ENCODE measurements around the gene CCDC34. TPM values are rescaled to one million over a fixed set of nuclear protein-coding genes. Genes with fewer than 3 reads are reported as not detected.

The CCDC34 gene
- total RNA-seq, 2 experiments from 2014 or later = 20.8 to 38.5 TPM

DNA sequence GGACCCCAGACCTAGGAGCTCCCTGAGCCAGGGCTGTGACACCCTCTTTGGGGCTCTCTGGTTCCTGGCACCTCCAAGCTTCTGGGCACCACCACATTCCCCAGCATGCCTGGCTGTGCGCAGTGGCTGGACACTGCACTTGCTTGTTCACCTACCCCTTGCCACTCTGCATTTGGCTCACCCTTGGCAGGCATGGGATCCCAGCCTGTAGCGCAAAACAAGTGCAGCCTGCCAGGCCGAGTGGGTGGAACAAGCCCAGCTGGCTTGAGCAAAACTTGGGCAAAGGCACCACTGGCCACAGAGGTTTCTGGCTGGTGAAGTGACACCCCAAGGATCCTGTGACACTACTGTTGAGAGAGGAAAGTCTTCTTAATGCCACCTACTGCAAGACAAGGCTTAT, 57.3 kb downstream of the CCDC34 start:
- no peaks in the 10 kb centered on the region for H3K4me1 ChIP-seq (ENCODE audit: insufficient read depth, low read length, poor library complexity, severe bottlenecking)
- no peak overlapping the region for H2AFZ ChIP-seq (ENCODE audit: low read length)
- no peaks in the 10 kb centered on the region for H3K79me2 ChIP-seq (ENCODE audit: insufficient read depth, low read depth, low read length)
- H3K9me2 ChIP-seq (ENCODE audit: insufficient read depth, low read length) = no peaks in the 10 kb centered on the region
- H3K27ac ChIP-seq (ENCODE audit: low read depth, low read length, poor library complexity, severe bottlenecking) = no peak overlapping the region
- no peak for TF ChIP-seq EZH2phosphoT487 (IDR thresholded peaks at IDR 0.05; ENCODE audit: borderline replicate concordance, low read depth, low read length)
- TF ChIP-seq, protein P1, sequence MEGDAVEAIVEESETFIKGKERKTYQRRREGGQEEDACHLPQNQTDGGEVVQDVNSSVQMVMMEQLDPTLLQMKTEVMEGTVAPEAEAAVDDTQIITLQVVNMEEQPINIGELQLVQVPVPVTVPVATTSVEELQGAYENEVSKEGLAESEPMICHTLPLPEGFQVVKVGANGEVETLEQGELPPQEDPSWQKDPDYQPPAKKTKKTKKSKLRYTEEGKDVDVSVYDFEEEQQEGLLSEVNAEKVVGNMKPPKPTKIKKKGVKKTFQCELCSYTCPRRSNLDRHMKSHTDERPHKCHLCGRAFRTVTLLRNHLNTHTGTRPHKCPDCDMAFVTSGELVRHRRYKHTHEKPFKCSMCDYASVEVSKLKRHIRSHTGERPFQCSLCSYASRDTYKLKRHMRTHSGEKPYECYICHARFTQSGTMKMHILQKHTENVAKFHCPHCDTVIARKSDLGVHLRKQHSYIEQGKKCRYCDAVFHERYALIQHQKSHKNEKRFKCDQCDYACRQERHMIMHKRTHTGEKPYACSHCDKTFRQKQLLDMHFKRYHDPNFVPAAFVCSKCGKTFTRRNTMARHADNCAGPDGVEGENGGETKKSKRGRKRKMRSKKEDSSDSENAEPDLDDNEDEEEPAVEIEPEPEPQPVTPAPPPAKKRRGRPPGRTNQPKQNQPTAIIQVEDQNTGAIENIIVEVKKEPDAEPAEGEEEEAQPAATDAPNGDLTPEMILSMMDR (conservative IDR thresholded peaks at IDR 0.05; ENCODE audit: low read length) = no peak
- no peak for DNase-seq (ENCODE audit: low spot score)
- intact Hi-C loops (cut with micrococcal nuclease; ENCODE audit: unreplicated experiment) = no loop called here
- H3K36me3 ChIP-seq (ENCODE audit: insufficient read depth, low read length) = no peaks in the 10 kb centered on the region
- no peaks in the 10 kb centered on the region for H4K20me1 ChIP-seq (ENCODE audit: insufficient read depth, low read length)
- no peak overlapping the region for H3K4me3 ChIP-seq (ENCODE audit: low read depth, low read length, poor library complexity, severe bottlenecking)
- CTCF ChIA-PET (ENCODE audit: unreplicated experiment) = no interaction called here
- H3K9me3 ChIP-seq (ENCODE audit: low read length) = no peaks in the 10 kb centered on the region; the same call in 1 of the 2 replicates
- POLR2A ChIA-PET = interaction anchor here (1.4 kb wide), 1 partner anchor 9 kb away, joined by 4 read pairs; no protein-coding TSS in a partner anchor
- no TSS peak for BruUV-seq (replicated peaks)
- no peak overlapping the region for H3K4me2 ChIP-seq (ENCODE audit: low read length)

DNA sequence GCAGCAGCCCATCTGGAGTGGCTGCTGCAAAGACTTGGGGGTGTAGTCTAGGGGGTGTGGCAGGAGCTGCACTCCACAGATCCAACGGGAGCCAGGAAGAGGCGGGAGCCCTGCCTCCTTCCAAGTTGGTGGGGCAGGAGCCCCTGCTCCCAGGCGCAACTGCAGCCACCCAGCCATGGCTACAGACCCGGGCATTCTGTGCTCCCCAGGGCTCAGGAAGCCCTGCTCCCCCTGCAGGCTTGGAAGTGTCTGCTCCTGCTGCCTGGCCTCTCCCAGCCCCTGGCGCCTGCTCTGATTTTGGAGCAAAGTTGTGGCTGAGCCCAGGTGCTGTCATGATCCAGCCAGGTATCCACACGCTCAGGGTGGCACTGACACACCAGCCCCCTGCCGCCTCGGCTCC, 58.5 kb downstream of the CCDC34 start:
- no peak overlapping the region for H3K4me2 ChIP-seq (ENCODE audit: low read length)
- no peak for TF ChIP-seq EZH2phosphoT487 (IDR thresholded peaks at IDR 0.05; ENCODE audit: borderline replicate concordance, low read depth, low read length)
- TF ChIP-seq, protein P1 (conservative IDR thresholded peaks at IDR 0.05; ENCODE audit: low read length) = no peak
- ChIA-PET CTCF (ENCODE audit: unreplicated experiment) (no interaction called here), POLR2A (no interaction called here)
- no peaks in the 10 kb centered on the region for H4K20me1 ChIP-seq (ENCODE audit: insufficient read depth, low read length)
- H3K4me3 ChIP-seq (ENCODE audit: low read depth, low read length, poor library complexity, severe bottlenecking) = no peak overlapping the region
- no peaks in the 10 kb centered on the region for H3K36me3 ChIP-seq (ENCODE audit: insufficient read depth, low read length)
- no peaks in the 10 kb centered on the region for H3K9me2 ChIP-seq (ENCODE audit: insufficient read depth, low read length)
- H2AFZ ChIP-seq (ENCODE audit: low read length) = no peak overlapping the region
- no peak overlapping the region for H3K27ac ChIP-seq (ENCODE audit: low read depth, low read length, poor library complexity, severe bottlenecking)
- H3K4me1 ChIP-seq (ENCODE audit: insufficient read depth, low read length, poor library complexity, severe bottlenecking) = no peaks in the 10 kb centered on the region
- no TSS peak for BruUV-seq (replicated peaks)
- DNase-seq (ENCODE audit: low spot score) = no peak
- intact Hi-C loops (cut with micrococcal nuclease; ENCODE audit: unreplicated experiment) = no loop called here
- no peaks in the 10 kb centered on the region for H3K79me2 ChIP-seq (ENCODE audit: insufficient read depth, low read depth, low read length)
- H3K9me3 ChIP-seq (ENCODE audit: low read length) = no peaks in the 10 kb centered on the region; the same call in 1 of the 2 replicates

DNA sequence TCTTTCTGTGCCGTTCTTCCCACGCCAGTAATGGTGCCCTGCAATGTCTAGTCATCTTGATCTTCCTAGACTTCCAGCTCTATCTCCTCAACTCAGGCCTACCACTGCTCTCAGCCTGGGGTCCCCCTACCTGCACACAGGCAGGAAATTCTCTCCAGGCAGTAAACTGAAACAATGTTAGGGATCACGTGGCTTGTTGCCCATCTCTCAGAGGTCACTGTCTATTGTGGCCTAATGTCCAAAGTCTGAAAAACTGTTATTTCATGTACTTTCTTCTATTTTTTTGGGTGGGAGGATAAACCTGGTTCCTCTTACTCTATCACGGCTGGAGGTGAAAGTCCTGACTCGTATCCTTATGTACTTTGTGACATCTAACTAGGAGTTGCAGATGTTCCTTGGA, 59.1 kb downstream of the CCDC34 start:
- no peaks in the 10 kb centered on the region for H3K9me2 ChIP-seq (ENCODE audit: insufficient read depth, low read length)
- TF ChIP-seq EZH2phosphoT487 (IDR thresholded peaks at IDR 0.05; ENCODE audit: borderline replicate concordance, low read depth, low read length) = no peak
- TF ChIP-seq, protein P1 (conservative IDR thresholded peaks at IDR 0.05; ENCODE audit: low read length) = no peak
- H3K4me3 ChIP-seq (ENCODE audit: low read depth, low read length, poor library complexity, severe bottlenecking) = no peak overlapping the region
- DNase-seq (ENCODE audit: low spot score) = no peak
- BruUV-seq (replicated peaks) = no TSS peak
- ChIA-PET POLR2A (no interaction called here), CTCF (ENCODE audit: unreplicated experiment) (no interaction called here)
- intact Hi-C loops (cut with micrococcal nuclease; ENCODE audit: unreplicated experiment) = no loop called here
- no peak overlapping the region for H3K4me2 ChIP-seq (ENCODE audit: low read length)
- H3K79me2 ChIP-seq (ENCODE audit: insufficient read depth, low read depth, low read length) = no peaks in the 10 kb centered on the region
- no peak overlapping the region for H3K27ac ChIP-seq (ENCODE audit: low read depth, low read length, poor library complexity, severe bottlenecking)
- no peaks in the 10 kb centered on the region; the same call in 1 of the 2 replicates for H3K9me3 ChIP-seq (ENCODE audit: low read length)
- H3K36me3 ChIP-seq (ENCODE audit: insufficient read depth, low read length) = no peaks in the 10 kb centered on the region
- H2AFZ ChIP-seq (ENCODE audit: low read length) = no peak overlapping the region
- no peaks in the 10 kb centered on the region for H3K4me1 ChIP-seq (ENCODE audit: insufficient read depth, low read length, poor library complexity, severe bottlenecking)
- no peaks in the 10 kb centered on the region for H4K20me1 ChIP-seq (ENCODE audit: insufficient read depth, low read length)

Data from OCI-LY7 (cell line).